ENCODE results near the gene CGNL1. TPM values are rescaled to one million over a fixed set of nuclear protein-coding genes. Genes with fewer than 3 reads are reported as not detected.

Gene CGNL1
- total RNA-seq, 4 donors from 2014 or later: 4.7 to 13.7 (median 7.3) TPM

GRCh38 chr15:57568299-57568698 lies 192.0 kb downstream of the CGNL1 start:
- DNase-seq (ENCODE audit: low spot score) (no peak), ATAC-seq (ENCODE audit: low FRiP score) (no peak)
- TF ChIP-seq CTCF (IDR thresholded peaks at IDR 0.05): no peak

- DNase-seq (ENCODE audit: low spot score) (no peak), ATAC-seq (ENCODE audit: low FRiP score) (no peak)
- TF ChIP-seq CTCF (IDR thresholded peaks at IDR 0.05): no peak
These were observed 194.0 kb downstream of the CGNL1 start for GRCh38 chr15:57570340-57570739.

- ATAC-seq (ENCODE audit: low FRiP score): peak; percentile 59
- TF ChIP-seq CTCF (IDR thresholded peaks at IDR 0.05): no peak
- DNase-seq (ENCODE audit: low spot score): no peak
These were observed 194.7 kb downstream of the CGNL1 start for GRCh38 chr15:57570994-57571393.

GRCh38 chr15:57571725-57572124 lies 195.4 kb downstream of the CGNL1 start:
- ATAC-seq (ENCODE audit: low FRiP score): no peak
- DNase-seq (ENCODE audit: low spot score): no peak
- TF ChIP-seq CTCF (IDR thresholded peaks at IDR 0.05): no peak

GRCh38 chr15:57572468-57572867 lies 196.2 kb downstream of the CGNL1 start:
- TF ChIP-seq CTCF (IDR thresholded peaks at IDR 0.05): no peak
- DNase-seq (ENCODE audit: low spot score): no peak
- ATAC-seq (ENCODE audit: low FRiP score): no peak

- no peak for DNase-seq (ENCODE audit: low spot score)
- ATAC-seq (ENCODE audit: low FRiP score): no peak
- no peak for TF ChIP-seq CTCF (IDR thresholded peaks at IDR 0.05)
These were observed 196.8 kb downstream of the CGNL1 start for GRCh38 chr15:57573151-57573550.

- TF ChIP-seq CTCF (IDR thresholded peaks at IDR 0.05): no peak
- ATAC-seq (ENCODE audit: low FRiP score) (no peak), DNase-seq (ENCODE audit: low spot score) (no peak)
These were observed 199.1 kb downstream of the CGNL1 start for GRCh38 chr15:57575363-57575762.
